Suprapubic skin (tissue), 3 donors: ENCODE measurements around the gene CYFIP1.

Experiments
- EP300 ChIP-seq: sonication (generic); formaldehyde crosslinking; IDR thresholded peaks from one replicate; pipeline ENCODE4 v1.6.1; 2017; ENCODE audit warnings: antibody characterized with exemption
- POLR2A ChIP-seq, 2 donors: fragments of 450-650 bp; IDR thresholded peaks; one replicate each; pipeline ENCODE4 v1.6.1; 2017; ENCODE audit warnings: antibody characterized with exemption in 2 of 2, mild to moderate bottlenecking in 2 of 2, moderate library complexity in 2 of 2
- TF ChIP-seq, protein P1 (sequence below), 2 donors: fragments of 200-600 bp in 1 of 2; fragments of 450-650 bp in 1 of 2; sonication (generic) in 1 of 2; IDR thresholded peaks; one replicate each; pipeline ENCODE4 v1.5.1; 2016 to 2019; ENCODE audit warnings: antibody characterized with exemption in 2 of 2, mild to moderate bottlenecking in 1 of 2, moderate library complexity in 1 of 2

DNA sequence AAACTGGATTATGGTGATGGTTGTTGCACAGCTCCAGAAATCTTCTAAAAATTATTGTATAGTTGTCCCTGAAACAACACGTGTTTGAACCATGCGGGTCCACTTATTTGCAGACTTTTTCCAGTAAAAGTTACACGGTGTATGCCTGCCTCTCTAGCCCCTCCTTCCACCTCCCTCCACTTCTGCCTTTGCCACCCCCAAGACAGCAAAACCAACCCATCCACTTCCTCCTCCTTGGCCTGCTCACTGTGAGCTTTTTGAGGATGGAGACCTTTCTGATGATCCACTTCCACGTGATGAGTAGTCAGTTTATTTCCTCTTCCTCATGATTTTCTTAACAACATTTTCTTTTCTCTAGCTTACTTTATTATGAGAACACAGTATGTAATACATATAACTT is 5.4 kb downstream of the CYFIP1 start:
- TF ChIP-seq, protein P1, sequence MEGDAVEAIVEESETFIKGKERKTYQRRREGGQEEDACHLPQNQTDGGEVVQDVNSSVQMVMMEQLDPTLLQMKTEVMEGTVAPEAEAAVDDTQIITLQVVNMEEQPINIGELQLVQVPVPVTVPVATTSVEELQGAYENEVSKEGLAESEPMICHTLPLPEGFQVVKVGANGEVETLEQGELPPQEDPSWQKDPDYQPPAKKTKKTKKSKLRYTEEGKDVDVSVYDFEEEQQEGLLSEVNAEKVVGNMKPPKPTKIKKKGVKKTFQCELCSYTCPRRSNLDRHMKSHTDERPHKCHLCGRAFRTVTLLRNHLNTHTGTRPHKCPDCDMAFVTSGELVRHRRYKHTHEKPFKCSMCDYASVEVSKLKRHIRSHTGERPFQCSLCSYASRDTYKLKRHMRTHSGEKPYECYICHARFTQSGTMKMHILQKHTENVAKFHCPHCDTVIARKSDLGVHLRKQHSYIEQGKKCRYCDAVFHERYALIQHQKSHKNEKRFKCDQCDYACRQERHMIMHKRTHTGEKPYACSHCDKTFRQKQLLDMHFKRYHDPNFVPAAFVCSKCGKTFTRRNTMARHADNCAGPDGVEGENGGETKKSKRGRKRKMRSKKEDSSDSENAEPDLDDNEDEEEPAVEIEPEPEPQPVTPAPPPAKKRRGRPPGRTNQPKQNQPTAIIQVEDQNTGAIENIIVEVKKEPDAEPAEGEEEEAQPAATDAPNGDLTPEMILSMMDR (IDR thresholded peaks at IDR 0.05) = no peak
- no peak for TF ChIP-seq EP300
- no peak for TF ChIP-seq POLR2A (IDR thresholded peaks at IDR 0.05)
